GM19043 (cell line): ENCODE data around the gene TPSD1.
"Not testable (repeated sequence)": the region's sequence is repeated elsewhere in the genome, so short reads cannot be mapped to it uniquely, and the experiment has no call there.

Experiments
- ATAC-seq: cut with Tn5 transposase; IDR thresholded peaks from one replicate; pipeline ENCODE4 v1.9.1; 2021; ENCODE audit warnings: low read depth; ENCODE audit not compliant: unreplicated experiment

Gene TPSD1

GRCh38 chr16:1220098-1220728 lies 35.7 kb upstream of the TPSD1 start:
- ATAC-seq: no peak

GRCh38 chr16:1220841-1221627 lies 34.8 kb upstream of the TPSD1 start:
- no peak for ATAC-seq

GRCh38 chr16:1221628-1222552 lies 34.0 kb upstream of the TPSD1 start:
- ATAC-seq: no peak

GRCh38 chr16:1222553-1223354 lies 33.1 kb upstream of the TPSD1 start:
- no peak for ATAC-seq

GRCh38 chr16:1223355-1224214 lies 32.3 kb upstream of the TPSD1 start:
- ATAC-seq: no peak

GRCh38 chr16:1224558-1224957 lies 31.3 kb upstream of the TPSD1 start:
- ATAC-seq: no peak

- ATAC-seq: no peak
Measured at GRCh38 chr16:1225051-1225451, 30.8 kb upstream of the TPSD1 start, which contains the start of gene TPSG1. TSS of gene TPSG1 (minus strand) at chr16:1225268. CDS start at chr16:1225252, 16 bp downstream.

GRCh38 chr16:1225728-1226311 lies 30.0 kb upstream of the TPSD1 start:
- not testable (repeated sequence) for ATAC-seq

- not testable (repeated sequence) for ATAC-seq
Measured at GRCh38 chr16:1226692-1227091, 29.2 kb upstream of the TPSD1 start.

- not testable (repeated sequence) for ATAC-seq
Measured at GRCh38 chr16:1228227-1228626, 27.6 kb upstream of the TPSD1 start.

GRCh38 chr16:1229476-1229875 lies 26.4 kb upstream of the TPSD1 start:
- ATAC-seq: not testable (repeated sequence)

GRCh38 chr16:1230084-1230470 lies 25.8 kb upstream of the TPSD1 start, which contains the start of gene TPSB2:
TSS of gene TPSB2 (minus strand) at chr16:1230184. CDS start at chr16:1229951, 233 bp downstream.
- not testable (repeated sequence) for ATAC-seq

GRCh38 chr16:1230471-1231212 lies 25.2 kb upstream of the TPSD1 start:
- ATAC-seq: not testable (repeated sequence)

- not testable (repeated sequence) for ATAC-seq
Measured at GRCh38 chr16:1231301-1231700, 24.6 kb upstream of the TPSD1 start.

GRCh38 chr16:1232049-1232748 lies 23.7 kb upstream of the TPSD1 start:
- not testable (repeated sequence) for ATAC-seq

- not testable (repeated sequence) for ATAC-seq
Measured at GRCh38 chr16:1236659-1237058, 19.2 kb upstream of the TPSD1 start.

GRCh38 chr16:1237990-1238389 lies 17.9 kb upstream of the TPSD1 start:
- ATAC-seq: no peak
